GM08714 (cell line): ENCODE measurements around the gene ASB14.

Source experiments
- H3K4me3 ChIP-seq: fragments of 200-500 bp; sonication (Bioruptor generic); 2 replicates; pipeline ENCODE4 v1.5.1; 2014; ENCODE audit warnings: mild to moderate bottlenecking, low read length, inconsistent platforms
- ZNF274 ChIP-seq: IDR thresholded peaks from 2 replicates; pipeline ENCODE4 v1.6.1; 2012; ENCODE audit warnings: mild to moderate bottlenecking, low read depth, low read length

Gene ASB14

GRCh38 chr3:57227930-57228751 lies 64.3 kb downstream of the ASB14 start:
- H3K4me3 ChIP-seq = peak overlapping the region; percentile 82
- no peak for TF ChIP-seq ZNF274

GRCh38 chr3:57227204-57227929 lies 65.1 kb downstream of the ASB14 start, which contains the start of gene APPL1:
Gene APPL1 (plus strand): TSS chr3:57227729. CDS start chr3:57227884, 155 bp downstream.
- peak within 1 kb of the TSS; percentile 82 for H3K4me3 ChIP-seq
- no peak for TF ChIP-seq ZNF274

DNA sequence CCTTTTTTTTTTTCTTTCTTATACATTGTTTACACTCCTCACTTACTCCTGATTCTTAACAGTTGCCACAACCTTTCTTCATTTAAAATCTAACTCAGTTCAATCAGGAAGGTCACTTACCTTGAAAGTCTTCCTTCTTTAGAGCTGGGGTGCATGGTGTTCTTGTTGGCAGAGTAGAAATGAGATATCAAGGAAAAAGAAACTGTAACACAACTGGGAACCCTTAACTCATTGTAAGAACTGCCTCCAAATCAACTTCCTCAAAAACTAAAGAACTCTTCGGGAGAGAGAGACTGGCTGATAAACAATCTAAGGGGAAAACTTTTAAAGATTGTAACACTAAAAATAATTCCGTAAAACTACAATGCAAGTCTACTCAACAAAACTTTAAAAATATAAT lies 66.3 kb downstream of the ASB14 start:
- no peak for TF ChIP-seq ZNF274
- peak overlapping the region; percentile 36; the same call in 1 of the 2 replicates for H3K4me3 ChIP-seq

GRCh38 chr3:57224856-57225255 lies 67.6 kb downstream of the ASB14 start:
- H3K4me3 ChIP-seq = no peak overlapping the region
- TF ChIP-seq ZNF274 = no peak

DNA sequence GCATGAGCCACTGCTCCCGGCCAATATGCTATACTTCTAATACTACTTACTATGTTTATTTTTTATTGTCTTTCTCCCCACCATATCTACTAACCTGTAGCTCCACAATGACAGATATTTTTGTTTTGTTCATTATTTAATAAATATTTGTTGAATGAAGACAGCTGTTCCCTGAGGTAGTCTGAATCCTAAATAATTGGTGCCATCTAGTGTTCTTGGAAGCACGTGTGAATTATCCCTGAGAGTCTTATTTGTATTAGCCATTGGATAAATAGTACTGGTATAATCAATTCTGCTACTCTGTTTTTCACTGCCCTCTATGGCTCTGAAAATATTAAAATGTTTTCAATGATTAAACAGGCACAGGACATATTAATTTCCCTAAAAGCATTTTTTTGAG lies 70.6 kb downstream of the ASB14 start:
- no peak overlapping the region for H3K4me3 ChIP-seq
- no peak for TF ChIP-seq ZNF274
